Measurements from ENCODE around the gene MAP6D1.

MAP6D1 gene

GRCh38 chr3:183769453-183769852, 55.9 kb downstream of the MAP6D1 start:
- DNase-seq (ENCODE audit: low read depth), result no peak
- no peak overlapping the region for H3K4me3 ChIP-seq (ENCODE audit: low read depth, low read length)

- H3K4me3 ChIP-seq (ENCODE audit: low read depth, low read length), result no peak overlapping the region
- no peak for DNase-seq (ENCODE audit: low read depth)
Observed at GRCh38 chr3:183768114-183768513, 57.3 kb downstream of the MAP6D1 start.

- no peak overlapping the region for H3K4me3 ChIP-seq (ENCODE audit: low read depth, low read length)
- no peak for DNase-seq (ENCODE audit: low read depth)
Observed at GRCh38 chr3:183766745-183767606, 58.4 kb downstream of the MAP6D1 start.

DNA sequence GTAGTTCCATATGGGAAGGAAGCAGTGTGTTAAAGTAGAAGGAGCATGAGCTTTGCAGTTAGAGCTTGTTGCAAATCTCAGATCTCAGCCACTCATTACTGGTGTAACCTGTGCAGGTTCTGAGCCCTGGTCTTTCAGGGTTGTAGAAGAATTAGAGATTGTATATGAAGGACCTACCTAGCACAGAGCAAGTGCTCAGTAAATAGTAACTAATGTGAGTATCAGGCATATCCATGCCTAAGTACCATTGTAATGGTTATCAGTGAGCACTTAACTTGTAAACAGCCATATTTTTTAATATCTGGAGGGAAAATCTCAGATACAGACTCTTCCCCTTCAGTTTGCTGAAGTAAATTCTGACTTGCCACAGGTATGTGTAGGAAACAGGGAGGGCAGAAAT, 59.3 kb downstream of the MAP6D1 start:
- no peak for DNase-seq (ENCODE audit: low read depth)
- no peak overlapping the region for H3K4me3 ChIP-seq (ENCODE audit: low read depth, low read length)

Data from skeletal muscle cell (primary cell).